ENCODE measurements around the gene INPP5A.

Gene INPP5A

DNA sequence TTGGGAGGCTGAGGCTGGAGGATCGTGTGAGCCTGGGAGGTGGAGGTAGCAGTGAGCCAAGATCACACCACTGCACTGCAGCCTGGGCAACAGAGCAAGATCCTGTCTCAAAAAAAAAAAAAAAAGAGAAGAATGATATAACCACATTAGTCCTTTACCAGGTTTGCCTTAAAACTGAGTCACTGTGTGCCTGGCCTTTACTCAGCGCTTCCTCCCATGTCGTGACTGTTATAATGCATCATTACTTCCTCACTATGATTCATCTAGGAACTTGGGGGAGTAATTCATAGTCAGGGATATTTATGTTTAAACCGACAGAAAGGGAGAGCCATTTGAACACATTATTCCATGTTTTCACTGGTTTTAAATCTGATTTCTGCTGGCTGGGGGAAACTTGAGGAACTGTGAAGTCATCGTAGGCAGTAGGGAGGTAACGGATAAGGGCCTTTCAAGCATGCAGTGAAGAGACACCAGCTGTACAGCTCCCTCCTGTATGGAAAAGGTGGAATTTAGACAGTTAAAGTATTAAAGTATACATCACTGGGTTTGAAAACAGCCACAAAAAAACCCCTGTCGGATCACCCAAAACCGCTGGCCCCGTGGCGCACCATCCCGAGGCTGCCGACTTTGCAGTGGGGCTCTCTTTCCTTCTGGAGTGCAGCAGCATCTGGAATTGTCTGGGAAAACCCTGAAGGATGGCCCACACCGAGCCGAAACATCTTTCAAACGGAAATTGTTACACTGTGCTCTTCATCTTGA, 128.5 kb downstream of the INPP5A start:
- peak; percentile 32; the same call in 2 of the 3 replicates for ATAC-seq
- TF ChIP-seq, protein P1, sequence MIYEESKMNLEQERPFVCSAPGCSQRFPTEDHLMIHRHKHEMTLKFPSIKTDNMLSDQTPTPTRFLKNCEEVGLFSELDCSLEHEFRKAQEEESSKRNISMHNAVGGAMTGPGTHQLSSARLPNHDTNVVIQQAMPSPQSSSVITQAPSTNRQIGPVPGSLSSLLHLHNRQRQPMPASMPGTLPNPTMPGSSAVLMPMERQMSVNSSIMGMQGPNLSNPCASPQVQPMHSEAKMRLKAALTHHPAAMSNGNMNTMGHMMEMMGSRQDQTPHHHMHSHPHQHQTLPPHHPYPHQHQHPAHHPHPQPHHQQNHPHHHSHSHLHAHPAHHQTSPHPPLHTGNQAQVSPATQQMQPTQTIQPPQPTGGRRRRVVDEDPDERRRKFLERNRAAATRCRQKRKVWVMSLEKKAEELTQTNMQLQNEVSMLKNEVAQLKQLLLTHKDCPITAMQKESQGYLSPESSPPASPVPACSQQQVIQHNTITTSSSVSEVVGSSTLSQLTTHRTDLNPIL (CRISPR knock-in tag; IDR thresholded peaks at IDR 0.05; ENCODE audit: low read depth): no peak
- no peak for TF ChIP-seq ARNTL (CRISPR knock-in tag; IDR thresholded peaks at IDR 0.05; ENCODE audit: borderline replicate concordance, low read depth)
- TF ChIP-seq ZNF8 (CRISPR knock-in tag; IDR thresholded peaks at IDR 0.05): no peak
- TF ChIP-seq, protein P2, sequence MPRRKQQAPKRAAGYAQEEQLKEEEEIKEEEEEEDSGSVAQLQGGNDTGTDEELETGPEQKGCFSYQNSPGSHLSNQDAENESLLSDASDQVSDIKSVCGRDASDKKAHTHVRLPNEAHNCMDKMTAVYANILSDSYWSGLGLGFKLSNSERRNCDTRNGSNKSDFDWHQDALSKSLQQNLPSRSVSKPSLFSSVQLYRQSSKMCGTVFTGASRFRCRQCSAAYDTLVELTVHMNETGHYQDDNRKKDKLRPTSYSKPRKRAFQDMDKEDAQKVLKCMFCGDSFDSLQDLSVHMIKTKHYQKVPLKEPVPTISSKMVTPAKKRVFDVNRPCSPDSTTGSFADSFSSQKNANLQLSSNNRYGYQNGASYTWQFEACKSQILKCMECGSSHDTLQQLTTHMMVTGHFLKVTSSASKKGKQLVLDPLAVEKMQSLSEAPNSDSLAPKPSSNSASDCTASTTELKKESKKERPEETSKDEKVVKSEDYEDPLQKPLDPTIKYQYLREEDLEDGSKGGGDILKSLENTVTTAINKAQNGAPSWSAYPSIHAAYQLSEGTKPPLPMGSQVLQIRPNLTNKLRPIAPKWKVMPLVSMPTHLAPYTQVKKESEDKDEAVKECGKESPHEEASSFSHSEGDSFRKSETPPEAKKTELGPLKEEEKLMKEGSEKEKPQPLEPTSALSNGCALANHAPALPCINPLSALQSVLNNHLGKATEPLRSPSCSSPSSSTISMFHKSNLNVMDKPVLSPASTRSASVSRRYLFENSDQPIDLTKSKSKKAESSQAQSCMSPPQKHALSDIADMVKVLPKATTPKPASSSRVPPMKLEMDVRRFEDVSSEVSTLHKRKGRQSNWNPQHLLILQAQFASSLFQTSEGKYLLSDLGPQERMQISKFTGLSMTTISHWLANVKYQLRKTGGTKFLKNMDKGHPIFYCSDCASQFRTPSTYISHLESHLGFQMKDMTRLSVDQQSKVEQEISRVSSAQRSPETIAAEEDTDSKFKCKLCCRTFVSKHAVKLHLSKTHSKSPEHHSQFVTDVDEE (CRISPR knock-in tag; IDR thresholded peaks at IDR 0.05): no peak
- TF ChIP-seq OSR1 (CRISPR knock-in tag; IDR thresholded peaks at IDR 0.05): no peak

DNA sequence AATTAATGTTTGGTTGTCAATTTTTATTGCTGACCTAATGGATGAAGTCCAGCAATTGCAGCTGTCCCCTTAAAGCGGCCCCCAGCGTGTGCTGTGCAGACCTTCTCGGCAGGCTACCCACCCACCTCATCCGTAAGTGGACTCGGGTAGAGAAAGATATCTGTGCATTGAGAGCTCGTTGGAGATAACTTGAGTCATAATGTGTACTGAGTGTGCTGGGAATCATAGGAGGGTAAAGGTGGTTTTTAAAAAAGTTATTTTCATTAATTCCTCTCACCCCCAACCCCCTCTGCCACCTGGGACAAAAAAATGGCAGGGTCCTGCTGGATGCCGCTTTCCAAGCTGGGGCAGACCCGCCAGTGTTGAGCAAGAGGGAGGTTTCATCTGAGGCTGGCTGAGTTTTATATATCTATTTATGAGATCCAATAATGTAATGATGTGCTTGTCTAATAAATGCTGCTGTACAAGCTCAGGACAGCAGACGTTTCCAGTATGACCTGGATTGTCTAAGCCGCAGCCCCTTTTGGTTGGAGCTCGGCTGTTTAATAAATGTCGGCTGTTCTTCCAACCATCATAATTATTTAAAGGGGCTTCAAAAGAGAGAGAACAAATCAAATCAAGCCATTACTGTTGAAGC, 129.2 kb downstream of the INPP5A start:
- TF ChIP-seq ZFP30 (CRISPR knock-in tag; IDR thresholded peaks at IDR 0.05) (no peak), SNAI2 (CRISPR knock-in tag; IDR thresholded peaks at IDR 0.05) (no peak), ZNF565 (CRISPR knock-in tag; conservative IDR thresholded peaks at IDR 0.05; ENCODE audit: low read depth) (no peak), ZC3H10 (CRISPR knock-in tag; IDR thresholded peaks at IDR 0.05) (no peak), GLIS3 (CRISPR knock-in tag; IDR thresholded peaks at IDR 0.05) (no peak), ESRRG (CRISPR knock-in tag; IDR thresholded peaks at IDR 0.05) (no peak), TCF4 (CRISPR knock-in tag; IDR thresholded peaks at IDR 0.05; ENCODE audit: borderline replicate concordance) (no peak), ARNTL (CRISPR knock-in tag; IDR thresholded peaks at IDR 0.05; ENCODE audit: borderline replicate concordance, low read depth) (no peak), PPARA (CRISPR knock-in tag; IDR thresholded peaks at IDR 0.05; ENCODE audit: borderline replicate concordance) (no peak)
- TF ChIP-seq, protein P3, sequence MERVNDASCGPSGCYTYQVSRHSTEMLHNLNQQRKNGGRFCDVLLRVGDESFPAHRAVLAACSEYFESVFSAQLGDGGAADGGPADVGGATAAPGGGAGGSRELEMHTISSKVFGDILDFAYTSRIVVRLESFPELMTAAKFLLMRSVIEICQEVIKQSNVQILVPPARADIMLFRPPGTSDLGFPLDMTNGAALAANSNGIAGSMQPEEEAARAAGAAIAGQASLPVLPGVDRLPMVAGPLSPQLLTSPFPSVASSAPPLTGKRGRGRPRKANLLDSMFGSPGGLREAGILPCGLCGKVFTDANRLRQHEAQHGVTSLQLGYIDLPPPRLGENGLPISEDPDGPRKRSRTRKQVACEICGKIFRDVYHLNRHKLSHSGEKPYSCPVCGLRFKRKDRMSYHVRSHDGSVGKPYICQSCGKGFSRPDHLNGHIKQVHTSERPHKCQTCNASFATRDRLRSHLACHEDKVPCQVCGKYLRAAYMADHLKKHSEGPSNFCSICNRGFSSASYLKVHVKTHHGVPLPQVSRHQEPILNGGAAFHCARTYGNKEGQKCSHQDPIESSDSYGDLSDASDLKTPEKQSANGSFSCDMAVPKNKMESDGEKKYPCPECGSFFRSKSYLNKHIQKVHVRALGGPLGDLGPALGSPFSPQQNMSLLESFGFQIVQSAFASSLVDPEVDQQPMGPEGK (CRISPR knock-in tag; IDR thresholded peaks at IDR 0.05; ENCODE audit: borderline replicate concordance): no peak
- TF ChIP-seq, protein P4, sequence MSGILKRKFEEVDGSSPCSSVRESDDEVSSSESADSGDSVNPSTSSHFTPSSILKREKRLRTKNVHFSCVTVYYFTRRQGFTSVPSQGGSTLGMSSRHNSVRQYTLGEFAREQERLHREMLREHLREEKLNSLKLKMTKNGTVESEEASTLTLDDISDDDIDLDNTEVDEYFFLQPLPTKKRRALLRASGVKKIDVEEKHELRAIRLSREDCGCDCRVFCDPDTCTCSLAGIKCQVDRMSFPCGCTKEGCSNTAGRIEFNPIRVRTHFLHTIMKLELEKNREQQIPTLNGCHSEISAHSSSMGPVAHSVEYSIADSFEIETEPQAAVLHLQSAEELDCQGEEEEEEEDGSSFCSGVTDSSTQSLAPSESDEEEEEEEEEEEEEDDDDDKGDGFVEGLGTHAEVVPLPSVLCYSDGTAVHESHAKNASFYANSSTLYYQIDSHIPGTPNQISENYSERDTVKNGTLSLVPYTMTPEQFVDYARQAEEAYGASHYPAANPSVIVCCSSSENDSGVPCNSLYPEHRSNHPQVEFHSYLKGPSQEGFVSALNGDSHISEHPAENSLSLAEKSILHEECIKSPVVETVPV (CRISPR knock-in tag; IDR thresholded peaks at IDR 0.05): no peak
- peak; percentile 68 for ATAC-seq

DNA sequence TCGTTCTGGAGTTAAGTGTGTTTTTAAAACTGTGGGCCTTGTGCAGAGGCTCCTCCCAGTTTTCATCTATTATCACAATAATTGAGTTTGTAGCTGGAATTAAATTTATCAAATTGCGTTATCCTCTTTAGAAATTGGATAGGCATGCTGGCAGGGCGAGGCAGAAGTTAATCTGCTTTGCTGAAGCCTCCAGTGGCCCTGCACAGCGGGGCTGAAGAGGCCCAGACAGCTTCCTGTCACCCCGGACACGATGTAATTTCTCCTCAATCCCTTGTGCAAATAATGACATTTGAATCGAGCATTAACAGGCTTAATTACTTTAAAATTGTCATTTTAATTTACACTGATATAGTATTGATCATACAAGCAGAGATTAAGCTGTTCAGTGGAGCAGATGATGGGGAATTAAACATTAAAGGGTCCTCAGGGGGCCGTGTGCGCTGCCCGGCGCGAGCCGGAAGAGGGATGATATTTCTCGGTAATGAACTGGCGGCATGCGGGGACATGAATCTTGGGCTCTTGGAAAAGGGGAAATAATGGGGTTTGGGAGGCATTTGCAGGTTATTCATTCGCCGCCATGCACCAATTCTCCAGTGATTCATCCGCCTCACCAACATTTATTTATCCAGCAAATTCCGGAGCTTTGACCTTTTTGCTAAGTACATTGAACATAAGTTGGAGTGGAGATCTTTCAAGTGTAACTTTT, 129.9 kb downstream of the INPP5A start:
- peak; percentile 74 for ATAC-seq
- TF ChIP-seq ESRRG (CRISPR knock-in tag; IDR thresholded peaks at IDR 0.05) (no peak), SNAI2 (CRISPR knock-in tag; IDR thresholded peaks at IDR 0.05) (no peak), BACH2 (CRISPR knock-in tag; IDR thresholded peaks at IDR 0.05; ENCODE audit: borderline replicate concordance) (no peak), ZNF70 (CRISPR knock-in tag; IDR thresholded peaks at IDR 0.05) (no peak), RARB (CRISPR knock-in tag; IDR thresholded peaks at IDR 0.05) (no peak), ZC3H10 (CRISPR knock-in tag; IDR thresholded peaks at IDR 0.05) (no peak), ISL1 (CRISPR knock-in tag; IDR thresholded peaks at IDR 0.05) (peak; percentile 88), ZFP30 (CRISPR knock-in tag; IDR thresholded peaks at IDR 0.05) (no peak), PPARA (CRISPR knock-in tag; IDR thresholded peaks at IDR 0.05; ENCODE audit: borderline replicate concordance) (no peak), CSDC2 (CRISPR knock-in tag; IDR thresholded peaks at IDR 0.05) (no peak), ARNTL (CRISPR knock-in tag; IDR thresholded peaks at IDR 0.05; ENCODE audit: borderline replicate concordance, low read depth) (no peak)
- TF ChIP-seq, protein P5, sequence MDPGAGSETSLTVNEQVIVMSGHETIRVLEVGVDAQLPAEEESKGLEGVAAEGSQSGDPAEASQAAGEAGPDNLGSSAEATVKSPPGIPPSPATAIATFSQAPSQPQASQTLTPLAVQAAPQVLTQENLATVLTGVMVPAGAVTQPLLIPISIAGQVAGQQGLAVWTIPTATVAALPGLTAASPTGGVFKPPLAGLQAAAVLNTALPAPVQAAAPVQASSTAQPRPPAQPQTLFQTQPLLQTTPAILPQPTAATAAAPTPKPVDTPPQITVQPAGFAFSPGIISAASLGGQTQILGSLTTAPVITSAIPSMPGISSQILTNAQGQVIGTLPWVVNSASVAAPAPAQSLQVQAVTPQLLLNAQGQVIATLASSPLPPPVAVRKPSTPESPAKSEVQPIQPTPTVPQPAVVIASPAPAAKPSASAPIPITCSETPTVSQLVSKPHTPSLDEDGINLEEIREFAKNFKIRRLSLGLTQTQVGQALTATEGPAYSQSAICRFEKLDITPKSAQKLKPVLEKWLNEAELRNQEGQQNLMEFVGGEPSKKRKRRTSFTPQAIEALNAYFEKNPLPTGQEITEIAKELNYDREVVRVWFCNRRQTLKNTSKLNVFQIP (CRISPR knock-in tag; IDR thresholded peaks at IDR 0.05; ENCODE audit: borderline replicate concordance, low read depth): no peak
- TF ChIP-seq, protein P1 (CRISPR knock-in tag; IDR thresholded peaks at IDR 0.05; ENCODE audit: low read depth): no peak
- TF ChIP-seq, protein P4 (CRISPR knock-in tag; IDR thresholded peaks at IDR 0.05): peak; percentile 61; the same call in 1 of the 2 replicates

Measured in SK-N-SH treated with all-trans-retinoic acid at 6 μM for 48 hours (cell line).